K562 (cell line): ENCODE results near the gene RDH13. TPM values are rescaled to one million over a fixed set of nuclear protein-coding genes. Genes with fewer than 3 reads are reported as not detected.

ENCODE experiments used
- ATAC-seq: fragments of 200-7000 bp; cut with Tn5 transposase; 3 replicates; pipeline ENCODE4 v1.9.1; 2020; ENCODE audit warnings: moderate library complexity
- BruUV-seq: library from RNA; stranded (reverse); fragments of 400-500 nt; replicated peaks from 2 replicates; lab custom pipeline; 2021; lab: Mats Ljungman, UMichigan
- CTCF ChIA-PET: fragments of 300-600 bp; formaldehyde crosslinking; extraction: SDS; loops from one replicate; lab custom pipeline; 2021; ENCODE audit warnings: low intra/inter-chr PET ratio; lab: Yijun Ruan, JAX
- POLR2A ChIA-PET: fragments of 300-600, 350-650 bp; sonication (Branson Sonifier 250); formaldehyde crosslinking; extraction: SDS; loops from one replicate; lab custom pipeline; 2021; ENCODE audit warnings: antibody characterized with exemption, inconsistent platforms; lab: Yijun Ruan, JAX
- DNase-seq, 4 experiments: peaks; one replicate each; pipeline versions ENCODE4 v3.0.0 to v3.0.0-alpha.2; 2011 to 2018; ENCODE audit warnings: low spot score in 3 of 4, mixed read lengths in 3 of 4; ENCODE audit errors: extremely low read depth in 1 of 4
- FAIRE-seq: peaks from 2 replicates; lab custom pipeline; 2011; peaks lifted over from hg19 to GRCh38; lab: Jason Lieb, UNC
- H2AFZ ChIP-seq: 2 replicates; pipeline ENCODE4 v1.6.0; 2011; ENCODE audit warnings: low read depth, low read length, control low read depth, inconsistent platforms
- H3K27ac ChIP-seq: fragments of 200-600 bp; 3 replicates; pipeline ENCODE4 v1.8.0; 2011; ENCODE audit warnings: low read depth, mild to moderate bottlenecking, control low read depth, inconsistent platforms, low read length, moderate library complexity, mixed read lengths; ENCODE audit errors: extremely low read depth
- H3K27me3 ChIP-seq, 2 experiments: fragments of 300-600 bp in 1 of 2; 2 replicates in 1 of 2; 3 replicates in 1 of 2; pipeline versions ENCODE4 v1.6.0 to v1.8.0; 2011; ENCODE audit warnings: inconsistent platforms in 2 of 2, low read length in 2 of 2, mild to moderate bottlenecking in 1 of 2, mixed read lengths in 1 of 2, moderate library complexity in 1 of 2; ENCODE audit not compliant: control insufficient read depth in 2 of 2, insufficient read depth in 2 of 2
- H3K36me3 ChIP-seq: fragments of 300-600 bp; 3 replicates; pipeline ENCODE4 v1.8.0; 2011; ENCODE audit warnings: mild to moderate bottlenecking, low read length, inconsistent platforms; ENCODE audit not compliant: control insufficient read depth, insufficient read depth
- H3K4me1 ChIP-seq, 2 experiments: fragments of 200-600 bp in 1 of 2; replicated peaks in 1 of 2; 2 replicates in 1 of 2; 3 replicates in 1 of 2; pipeline versions ENCODE4 v1.5.1 to v1.8.0; 2011; ENCODE audit warnings: inconsistent platforms in 2 of 2, low read length in 2 of 2, mild to moderate bottlenecking in 1 of 2, mixed read lengths in 1 of 2, moderate library complexity in 1 of 2; ENCODE audit not compliant: control insufficient read depth in 2 of 2, insufficient read depth in 2 of 2
- H3K4me2 ChIP-seq: 2 replicates; pipeline ENCODE4 v1.6.1; 2011; ENCODE audit warnings: low read length, control low read depth, inconsistent platforms, mixed read lengths; ENCODE audit not compliant: insufficient read depth
- H3K4me3 ChIP-seq: fragments of 200-600 bp; sonication (generic), shearing (Covaris generic); 2 replicates; pipeline ENCODE4 v1.5.1; 2016; ENCODE audit warnings: control low read depth, inconsistent platforms
- H3K79me2 ChIP-seq: fragments of 200-600 bp; 3 replicates; pipeline ENCODE4 v1.8.0; 2011; ENCODE audit warnings: low read length, inconsistent platforms; ENCODE audit not compliant: control insufficient read depth, insufficient read depth
- H3K9ac ChIP-seq, 2 experiments: 2 replicates each; pipeline versions ENCODE4 v1.6.0 to v1.6.1; 2011; ENCODE audit warnings: low read depth in 2 of 2, low read length in 2 of 2, control low read depth in 1 of 2, inconsistent platforms in 1 of 2, mild to moderate bottlenecking in 1 of 2, mixed read lengths in 1 of 2; ENCODE audit not compliant: insufficient read depth in 1 of 2
- H3K9me1 ChIP-seq: one replicate; pipeline ENCODE4 v1.6.0; 2011; ENCODE audit warnings: inconsistent platforms, mild to moderate bottlenecking, low read length, moderate library complexity; ENCODE audit not compliant: control insufficient read depth, insufficient read depth
- H3K9me3 ChIP-seq: replicated peaks from 2 replicates; pipeline ENCODE4 v1.5.1; 2011; ENCODE audit warnings: low read depth, low read length, inconsistent platforms; ENCODE audit not compliant: control insufficient read depth, insufficient read depth
- H4K20me1 ChIP-seq: replicated peaks from 2 replicates; pipeline ENCODE4 v1.6.1; 2011; ENCODE audit warnings: low read length, inconsistent platforms, mixed read lengths; ENCODE audit not compliant: control insufficient read depth, insufficient read depth
- ASH1L ChIP-seq: fragments of 450-650 bp; IDR thresholded peaks from 2 replicates; pipeline ENCODE4 v1.6.1; 2018; ENCODE audit warnings: borderline replicate concordance, mild to moderate bottlenecking, low read depth; ENCODE audit not compliant: partially characterized antibody
- ETV5 ChIP-seq: sonication (generic); formaldehyde crosslinking; IDR thresholded peaks from 2 replicates; pipeline ENCODE4 v1.4.0; 2020; ENCODE audit warnings: low read depth, mild to moderate bottlenecking, missing genetic modification reagents
- KDM4B ChIP-seq, 2 experiments: fragments of 450-650 bp in 1 of 2; sonication (generic) in 1 of 2; IDR thresholded peaks; 2 replicates each; pipeline ENCODE4 v1.6.1; 2016 to 2017; ENCODE audit warnings: borderline replicate concordance in 2 of 2, antibody characterized with exemption in 1 of 2, low read depth in 1 of 2, mild to moderate bottlenecking in 1 of 2
- SMAD3 ChIP-seq: fragments of 450-650 bp; formaldehyde crosslinking; conservative IDR thresholded peaks from 2 replicates; pipeline ENCODE4 v1.4.0; 2020; ENCODE audit warnings: mild to moderate bottlenecking
- SP1 ChIP-seq: sonication (generic); formaldehyde crosslinking; IDR thresholded peaks from 2 replicates; pipeline ENCODE4 v1.8.1; 2022; ENCODE audit warnings: mild to moderate bottlenecking, missing genetic modification reagents
- ZNF146 ChIP-seq: IDR thresholded peaks from one replicate; pipeline ENCODE4 v1.6.1; 2018; ENCODE audit warnings: missing compliant biosample characterization; ENCODE audit not compliant: unreplicated experiment
- ZNF316 ChIP-seq: fragments of 450-650 bp; IDR thresholded peaks from 2 replicates; pipeline ENCODE4 v1.6.1; 2016
- WGBS: fragments of 100-300 bp; shearing (Covaris generic); methylation state at CpG from one replicate; pipeline ENCODE4 v1.1.6; 2016; ENCODE audit warnings: low coverage, mixed read lengths; ENCODE audit not compliant: insufficient coverage; ENCODE audit errors: missing lambda C conversion rate; 5-methylcytosine and 5-hydroxymethylcytosine counted together
- in situ Hi-C: fragments of 300-500 bp; cut with MboI; formaldehyde crosslinking; loops from 4 replicates; pipeline ENCODE4 v1.15.0; 2018; ENCODE audit warnings: inconsistent platforms, mixed read lengths
- intact Hi-C: fragments of 100-400 bp; cut with micrococcal nuclease; formaldehyde crosslinking; loops from 2 replicates; pipeline ENCODE4 v1.14.2; 2022
- polyA plus RNA-seq, 8 experiments: library from polyadenylated mRNA; depleted of rRNA in 4 of 8; stranded (reverse) in 5 of 8; unstranded in 3 of 8; fragments of >200 nt; fragmentation: Nextera tagmentation in 2 of 8; fragmentation: Illumina TruSeq in 1 of 8; extraction: Ambion mirVana in 2 of 8; extraction: Trizol in 1 of 8; gene quantifications; 2 replicates each; pipeline versions ENCODE4 v1.2.1 to v1.2.3, GENCODE V29; 2011 to 2014; ENCODE audit warnings: inconsistent platforms in 1 of 8, missing spikeins in 1 of 8
- total RNA-seq, 7 experiments: library from RNA; depleted of rRNA in 6 of 7; stranded (reverse); fragments of >200 nt in 6 of 7; fragmentation: Illumina TruSeq in 2 of 7; extraction: Trizol in 2 of 7; gene quantifications; 2 replicates each; pipeline versions ENCODE4 v1.2.1 to v1.2.3, GENCODE V29; 2011 to 2021; ENCODE audit warnings: low replicate concordance in 1 of 7

RDH13 gene
- total and polyA plus RNA-seq, 9 of the 15 experiments (the other 6 are each of a cell fraction or from before 2014, with no cell fraction given): 7.5 to 70.3 (median 39.5) TPM

- peak overlapping the region; percentile 64 to 81 for H3K9ac ChIP-seq
- H3K27me3 ChIP-seq: no peaks in the 10 kb centered on the region
- no peak for ATAC-seq
- H3K4me3 ChIP-seq: no peak overlapping the region
- H3K4me2 ChIP-seq: peak overlapping the region; percentile 79
- DNase-seq: no peak
- H3K9me3 ChIP-seq: no peaks in the 10 kb centered on the region
- no TSS peak for BruUV-seq
- peaks cover 55% of the 10 kb centered on the region for H3K79me2 ChIP-seq
- peak; percentile 55; the same call in 1 of the 2 replicates for TF ChIP-seq SMAD3
- TF ChIP-seq SP1: 0 out of 2 replicates have a peak, but pooled peaks have one; percentile 22
- 0 out of 4 replicates have a peak, but pooled peaks of 1 of the 2 experiments have one; percentile 4 for TF ChIP-seq KDM4B (IDR thresholded peaks at IDR 0.05; ENCODE audit: borderline replicate concordance in 2 of 2, low read depth in 1 of 2)
- no peak for TF ChIP-seq ZNF316
- no peak for TF ChIP-seq ASH1L
- TF ChIP-seq ETV5: peak; percentile 2; the same call in 1 of the 2 replicates
- peak; percentile 15 for TF ChIP-seq ZNF146 (CRISPR knock-in tag)
- intact Hi-C loops: loop anchor here (10.0 kb wide), 1 partner anchor 158 kb away; no protein-coding TSS in a partner anchor
- no peak overlapping the region for H2AFZ ChIP-seq
- CTCF ChIA-PET: no interaction called here
- FAIRE-seq: no peak
- peaks cover 39 to 54% of the 10 kb centered on the region in 2 experiments for H3K4me1 ChIP-seq
- no peaks in the 10 kb centered on the region for H3K9me1 ChIP-seq
- WGBS: 49% methylated on average over 9 of the region's 9 CpGs
- POLR2A ChIA-PET: interaction anchor here (0.6 to 2.6 kb wide), 3 partner anchors 11 to 161 kb away, joined by 4 to 15 read pairs (median 5); no protein-coding TSS in a partner anchor
- peaks cover 68% of the 10 kb centered on the region for H3K36me3 ChIP-seq
- no peaks in the 10 kb centered on the region; the same call in 1 of the 2 replicates for H4K20me1 ChIP-seq
- in situ Hi-C loops: no loop called here
- peak overlapping the region; percentile 96 for H3K27ac ChIP-seq
These were observed 20.6 kb downstream of the RDH13 start for GRCh38 chr19:55042344-55042678.
